GM18951 (cell line): ENCODE data around the gene ADAM33.

Experiments used
- POLR2A ChIP-seq: IDR thresholded peaks from 4 replicates; pipeline ENCODE4 v1.6.1; 2011; ENCODE audit warnings: mild to moderate bottlenecking; ENCODE audit not compliant: insufficient read length, insufficient read depth; ENCODE audit errors: extremely low read depth
- in situ Hi-C: fragments of 300-500 bp; cut with MboI; formaldehyde crosslinking; loops from one replicate; pipeline ENCODE4 v1.12.0; 2022; ENCODE audit warnings: low sequenced_read_pairs, mixed read lengths, inconsistent platforms; ENCODE audit not compliant: unreplicated experiment

The ADAM33 gene

GRCh38 chr20:3651204-3651962 is 30.4 kb downstream of the ADAM33 start:
- TF ChIP-seq POLR2A = no peak
- in situ Hi-C loops = no loop called here

GRCh38 chr20:3648951-3649350 is 32.9 kb downstream of the ADAM33 start:
- TF ChIP-seq POLR2A = no peak
- in situ Hi-C loops = no loop called here

- TF ChIP-seq POLR2A = no peak
- in situ Hi-C loops = no loop called here
These were observed 34.3 kb downstream of the ADAM33 start for GRCh38 chr20:3647473-3647872.

GRCh38 chr20:3646651-3647050 is 35.2 kb downstream of the ADAM33 start:
- in situ Hi-C loops = no loop called here
- TF ChIP-seq POLR2A = no peak

GRCh38 chr20:3646067-3646440 is 35.8 kb downstream of the ADAM33 start:
- in situ Hi-C loops = no loop called here
- no peak for TF ChIP-seq POLR2A

GRCh38 chr20:3645309-3646066 is 36.3 kb downstream of the ADAM33 start:
- TF ChIP-seq POLR2A = no peak
- in situ Hi-C loops = no loop called here

GRCh38 chr20:3640259-3640658 is 41.6 kb downstream of the ADAM33 start:
- TF ChIP-seq POLR2A = no peak
- in situ Hi-C loops = no loop called here

GRCh38 chr20:3635346-3635745 is 46.5 kb downstream of the ADAM33 start:
- in situ Hi-C loops = no loop called here
- TF ChIP-seq POLR2A = no peak

GRCh38 chr20:3633913-3634478 is 47.8 kb downstream of the ADAM33 start:
- in situ Hi-C loops = no loop called here
- no peak for TF ChIP-seq POLR2A

GRCh38 chr20:3632311-3633004 is 49.4 kb downstream of the ADAM33 start:
- in situ Hi-C loops = no loop called here
- TF ChIP-seq POLR2A = no peak

- in situ Hi-C loops = no loop called here
- TF ChIP-seq POLR2A = no peak
These were observed 50.3 kb downstream of the ADAM33 start for GRCh38 chr20:3631534-3631933.

GRCh38 chr20:3630429-3630828 is 51.4 kb downstream of the ADAM33 start:
- no peak for TF ChIP-seq POLR2A
- in situ Hi-C loops = no loop called here

GRCh38 chr20:3629893-3630292 is 51.9 kb downstream of the ADAM33 start:
- no peak for TF ChIP-seq POLR2A
- in situ Hi-C loops = no loop called here
